DMS114 treated with DMSO at 0.1 percent for 48 hours (cell line): ENCODE data around the gene MAP3K20.
"Not testable (repeated sequence)": the region's sequence is repeated elsewhere in the genome, so short reads cannot be mapped to it uniquely, and the experiment has no call there.

Experiments used
- DNase-seq: peaks from one replicate; lab custom pipeline; 2025; ENCODE audit not compliant: unreplicated experiment; lab: John Stamatoyannopoulos, UW

Gene MAP3K20

GRCh38 chr2:173075781-173076580 is at the start of gene MAP3K20:
MAP3K20 (plus strand) TSS chr2:173075846; CDS start chr2:173091032, 15,186 bp downstream.
- DNase-seq, result no peak

- no peak for DNase-seq
Observed at GRCh38 chr2:173026479-173026878, 49.2 kb upstream of the MAP3K20 start.

- peak; percentile 44 for DNase-seq
Observed at GRCh38 chr2:173027181-173028128, 48.2 kb upstream of the MAP3K20 start.

GRCh38 chr2:173028141-173028540 is 47.5 kb upstream of the MAP3K20 start:
- DNase-seq, result no peak

GRCh38 chr2:173028671-173029070 is 47.0 kb upstream of the MAP3K20 start:
- no peak for DNase-seq

- DNase-seq, result no peak
Observed at GRCh38 chr2:173030561-173031490, 44.8 kb upstream of the MAP3K20 start.

- no peak for DNase-seq
Observed at GRCh38 chr2:173032032-173032431, 43.6 kb upstream of the MAP3K20 start.

GRCh38 chr2:173033084-173033483 is 42.6 kb upstream of the MAP3K20 start:
- DNase-seq, result no peak

GRCh38 chr2:173034143-173034542 is 41.5 kb upstream of the MAP3K20 start:
- no peak for DNase-seq

- DNase-seq, result no peak
Observed at GRCh38 chr2:173037245-173038120, 38.2 kb upstream of the MAP3K20 start.

- DNase-seq, result not testable (repeated sequence)
Observed at GRCh38 chr2:173038257-173038656, 37.4 kb upstream of the MAP3K20 start.

GRCh38 chr2:173040729-173041128 is 34.9 kb upstream of the MAP3K20 start:
- no peak for DNase-seq

- no peak for DNase-seq
Observed at GRCh38 chr2:173043476-173043875, 32.2 kb upstream of the MAP3K20 start.

GRCh38 chr2:173043897-173044519 is 31.6 kb upstream of the MAP3K20 start:
- DNase-seq, result no peak

GRCh38 chr2:173044686-173045085 is 31.0 kb upstream of the MAP3K20 start:
- no peak for DNase-seq

- DNase-seq, result no peak
Observed at GRCh38 chr2:173045181-173045580, 30.5 kb upstream of the MAP3K20 start.

- DNase-seq, result no peak
Observed at GRCh38 chr2:173048522-173048896, 27.1 kb upstream of the MAP3K20 start.

- DNase-seq, result no peak
Observed at GRCh38 chr2:173048897-173049661, 26.6 kb upstream of the MAP3K20 start.

- DNase-seq, result no peak
Observed at GRCh38 chr2:173049831-173050230, 25.8 kb upstream of the MAP3K20 start.
